Glutamatergic neuron (in vitro differentiated cells): ENCODE measurements around the gene MRPL23. TPM values are rescaled to one million over a fixed set of nuclear protein-coding genes. Genes with fewer than 3 reads are reported as not detected.

Experiments
- DNase-seq: peaks from one replicate; pipeline ENCODE4 v3.0.0; 2022
- H3K27ac Mint-ChIP-seq: one replicate; pipeline ENCODE4 v1.8.0; 2020; ENCODE audit warnings: mild to moderate bottlenecking, mixed read lengths, inconsistent platforms; ENCODE audit not compliant: unreplicated experiment
- H3K27me3 Mint-ChIP-seq: one replicate; pipeline ENCODE4 v1.8.0; 2020; ENCODE audit warnings: mild to moderate bottlenecking, moderate library complexity, mixed read lengths, inconsistent platforms; ENCODE audit not compliant: unreplicated experiment
- H3K36me3 Mint-ChIP-seq: one replicate; pipeline ENCODE4 v1.8.0; 2020; ENCODE audit warnings: mild to moderate bottlenecking, mixed read lengths, inconsistent platforms; ENCODE audit not compliant: unreplicated experiment
- H3K4me1 Mint-ChIP-seq: one replicate; pipeline ENCODE4 v1.8.0; 2020; ENCODE audit warnings: mild to moderate bottlenecking, low read depth, mixed read lengths, inconsistent platforms; ENCODE audit not compliant: unreplicated experiment
- H3K4me3 Mint-ChIP-seq: one replicate; pipeline ENCODE4 v1.8.0; 2020; ENCODE audit warnings: mild to moderate bottlenecking, mixed read lengths, inconsistent platforms; ENCODE audit not compliant: unreplicated experiment
- H3K9me3 Mint-ChIP-seq: one replicate; pipeline ENCODE4 v1.8.0; 2020; ENCODE audit warnings: mild to moderate bottlenecking, moderate library complexity, mixed read lengths, inconsistent platforms; ENCODE audit not compliant: unreplicated experiment
- total RNA-seq: library from RNA; stranded (reverse); fragmentation: NEBNext Ultra II Directional; extraction: Animal tissue kit (Norgen Biotek cat#: 25700); gene quantifications from one replicate; pipeline ENCODE4 v1.2.1, GENCODE V29; 2021; ENCODE audit not compliant: unreplicated experiment
- TF ChIP-seq, protein P1 (sequence below): fragments of 200-600 bp; sonication (generic); IDR thresholded peaks from one replicate; pipeline ENCODE4 v1.5.0; 2021; ENCODE audit not compliant: partially characterized antibody, unreplicated experiment

MRPL23 gene
- total RNA-seq, 1 donor from 2014 or later, result 27.6 TPM

DNA sequence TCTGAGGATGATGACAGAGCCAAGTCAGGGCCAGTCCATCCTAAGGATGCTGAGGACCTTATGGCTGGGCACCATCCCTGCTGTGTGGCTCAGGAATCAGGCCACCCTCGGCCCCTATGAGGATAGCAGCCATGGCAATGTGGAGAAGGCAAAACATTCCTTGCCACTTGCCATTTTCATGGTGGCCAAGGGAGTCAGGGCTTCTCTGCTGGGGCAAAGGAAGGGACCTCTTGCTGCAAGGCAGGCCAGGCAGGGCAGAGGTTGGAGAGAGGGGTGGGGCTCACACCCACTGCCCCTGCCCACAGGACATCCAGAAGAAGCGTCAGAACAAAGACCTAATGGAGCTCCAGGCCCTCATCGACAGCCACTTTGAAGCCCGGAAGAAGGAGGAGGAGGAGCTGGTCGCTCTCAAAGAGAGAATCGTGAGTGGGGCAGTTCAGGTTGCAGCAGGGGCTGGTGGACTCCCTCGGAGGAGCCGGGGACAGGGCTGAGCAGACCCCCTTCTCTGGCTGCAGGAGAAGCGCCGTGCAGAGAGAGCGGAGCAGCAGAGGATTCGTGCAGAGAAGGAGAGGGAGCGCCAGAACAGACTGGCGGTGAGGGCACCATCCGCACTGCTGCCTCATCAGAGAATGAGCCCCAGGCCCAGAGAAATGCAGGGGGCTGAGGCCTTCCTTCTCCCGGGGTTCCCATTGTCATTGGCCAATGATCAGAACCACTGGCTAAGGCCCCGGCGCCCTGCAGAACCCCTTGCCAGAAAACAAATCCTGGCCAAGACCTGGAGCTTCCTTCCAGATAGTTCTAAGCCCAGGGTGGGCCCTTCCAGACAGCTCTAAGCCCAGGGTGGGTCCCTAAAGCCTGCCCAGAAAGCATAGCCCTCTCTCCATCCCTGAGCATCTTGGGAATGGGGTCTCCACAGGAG is 13.5 kb upstream of the MRPL23 start:
- H3K4me3 Mint-ChIP-seq, result no peak overlapping the region
- TF ChIP-seq, protein P1, sequence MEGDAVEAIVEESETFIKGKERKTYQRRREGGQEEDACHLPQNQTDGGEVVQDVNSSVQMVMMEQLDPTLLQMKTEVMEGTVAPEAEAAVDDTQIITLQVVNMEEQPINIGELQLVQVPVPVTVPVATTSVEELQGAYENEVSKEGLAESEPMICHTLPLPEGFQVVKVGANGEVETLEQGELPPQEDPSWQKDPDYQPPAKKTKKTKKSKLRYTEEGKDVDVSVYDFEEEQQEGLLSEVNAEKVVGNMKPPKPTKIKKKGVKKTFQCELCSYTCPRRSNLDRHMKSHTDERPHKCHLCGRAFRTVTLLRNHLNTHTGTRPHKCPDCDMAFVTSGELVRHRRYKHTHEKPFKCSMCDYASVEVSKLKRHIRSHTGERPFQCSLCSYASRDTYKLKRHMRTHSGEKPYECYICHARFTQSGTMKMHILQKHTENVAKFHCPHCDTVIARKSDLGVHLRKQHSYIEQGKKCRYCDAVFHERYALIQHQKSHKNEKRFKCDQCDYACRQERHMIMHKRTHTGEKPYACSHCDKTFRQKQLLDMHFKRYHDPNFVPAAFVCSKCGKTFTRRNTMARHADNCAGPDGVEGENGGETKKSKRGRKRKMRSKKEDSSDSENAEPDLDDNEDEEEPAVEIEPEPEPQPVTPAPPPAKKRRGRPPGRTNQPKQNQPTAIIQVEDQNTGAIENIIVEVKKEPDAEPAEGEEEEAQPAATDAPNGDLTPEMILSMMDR, result no peak
- H3K27me3 Mint-ChIP-seq, result peaks cover 2% of the 10 kb centered on the region
- H3K4me1 Mint-ChIP-seq, result peaks cover 4% of the 10 kb centered on the region
- peak; percentile 7 for DNase-seq
- no peak overlapping the region for H3K27ac Mint-ChIP-seq
- no peaks in the 10 kb centered on the region for H3K9me3 Mint-ChIP-seq
- no peaks in the 10 kb centered on the region for H3K36me3 Mint-ChIP-seq

DNA sequence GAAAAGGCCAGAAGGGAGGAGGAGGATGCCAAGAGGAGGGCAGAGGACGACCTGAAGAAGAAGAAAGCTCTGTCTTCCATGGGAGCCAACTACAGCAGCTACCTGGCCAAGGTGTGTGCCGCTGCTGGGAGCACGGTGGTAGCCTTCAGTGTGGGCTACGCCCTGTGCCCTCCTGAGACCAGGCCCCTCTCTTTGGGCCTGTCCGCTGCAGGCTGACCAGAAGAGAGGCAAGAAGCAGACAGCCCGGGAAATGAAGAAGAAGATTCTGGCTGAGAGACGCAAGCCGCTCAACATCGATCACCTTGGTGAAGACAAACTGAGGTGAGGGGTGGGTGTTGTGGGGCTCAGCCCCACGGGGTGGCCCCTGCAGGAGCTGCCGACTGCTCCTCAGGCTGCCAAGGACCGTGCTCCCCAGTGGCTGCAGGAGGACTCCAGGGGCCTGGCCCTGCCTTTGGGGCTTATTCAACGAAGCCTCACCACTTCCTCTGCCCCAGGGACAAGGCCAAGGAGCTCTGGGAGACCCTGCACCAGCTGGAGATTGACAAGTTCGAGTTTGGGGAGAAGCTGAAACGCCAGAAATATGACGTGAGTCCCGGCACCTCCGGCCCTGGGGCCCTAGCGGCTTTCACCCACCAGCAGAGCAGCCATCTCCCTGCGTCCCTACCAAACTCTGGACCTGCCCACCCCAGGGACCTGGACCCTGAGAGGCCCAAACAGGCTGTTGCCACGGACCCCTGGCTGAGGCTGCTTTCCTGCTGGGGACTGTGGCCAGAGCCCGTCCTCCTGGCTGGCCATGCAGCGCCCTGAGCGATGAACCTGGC is 12.6 kb upstream of the MRPL23 start:
- H3K36me3 Mint-ChIP-seq, result no peaks in the 10 kb centered on the region
- H3K27ac Mint-ChIP-seq, result no peak overlapping the region
- peaks cover 4% of the 10 kb centered on the region for H3K27me3 Mint-ChIP-seq
- no peak overlapping the region for H3K4me3 Mint-ChIP-seq
- DNase-seq, result peak; percentile 11
- H3K4me1 Mint-ChIP-seq, result peaks cover 5% of the 10 kb centered on the region
- TF ChIP-seq, protein P1, result no peak
- H3K9me3 Mint-ChIP-seq, result no peaks in the 10 kb centered on the region

DNA sequence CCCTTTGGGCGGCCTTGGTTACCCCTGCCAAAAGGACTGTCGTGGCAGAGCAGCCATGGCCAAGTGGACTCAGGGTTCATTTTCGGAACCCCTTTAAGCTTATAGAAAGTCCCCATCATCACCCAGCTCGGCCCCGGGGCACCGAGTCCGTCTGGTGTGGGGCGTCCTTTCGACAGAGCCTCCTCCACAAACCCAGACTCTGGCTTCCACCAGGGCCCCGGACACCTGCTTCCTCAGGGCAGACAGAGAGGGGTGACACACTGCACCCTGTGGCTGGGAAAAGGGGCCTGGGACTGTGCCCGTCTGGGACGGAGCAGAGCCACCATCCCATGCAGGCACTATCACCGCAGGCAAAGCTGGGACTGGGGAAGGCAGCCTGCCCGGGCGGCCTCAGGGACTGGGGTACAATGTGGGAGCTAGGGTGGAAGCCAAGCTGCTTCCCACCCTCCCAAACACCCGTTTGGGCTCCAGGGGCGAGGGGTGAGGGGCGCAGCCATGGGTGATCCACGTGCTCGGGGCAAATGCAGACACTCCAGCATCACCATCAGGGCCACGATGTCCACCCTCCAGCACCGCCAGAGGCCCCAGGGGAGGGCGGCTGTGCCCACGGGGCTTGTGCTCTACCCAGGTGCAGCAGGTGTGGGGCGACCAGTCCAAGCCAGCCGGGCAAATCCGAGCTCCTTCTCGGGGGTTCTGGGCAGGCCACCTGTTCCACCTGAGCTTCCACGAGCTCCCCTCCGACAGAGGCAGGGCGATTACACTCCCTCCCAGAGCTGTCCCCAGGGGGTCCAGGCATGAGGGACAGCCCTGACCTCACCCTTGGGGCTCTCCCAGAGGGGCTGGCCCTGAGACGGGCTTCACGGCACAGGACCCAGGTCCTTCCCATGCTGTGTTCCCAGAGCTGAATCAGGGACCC is 11.7 kb upstream of the MRPL23 start:
- TF ChIP-seq, protein P1, result no peak
- H3K27ac Mint-ChIP-seq, result no peak overlapping the region
- peaks cover 2% of the 10 kb centered on the region for H3K27me3 Mint-ChIP-seq
- peaks cover 5% of the 10 kb centered on the region for H3K4me1 Mint-ChIP-seq
- H3K4me3 Mint-ChIP-seq, result no peak overlapping the region
- DNase-seq, result peak; percentile 14
- no peaks in the 10 kb centered on the region for H3K36me3 Mint-ChIP-seq
- H3K9me3 Mint-ChIP-seq, result peaks cover 2% of the 10 kb centered on the region

DNA sequence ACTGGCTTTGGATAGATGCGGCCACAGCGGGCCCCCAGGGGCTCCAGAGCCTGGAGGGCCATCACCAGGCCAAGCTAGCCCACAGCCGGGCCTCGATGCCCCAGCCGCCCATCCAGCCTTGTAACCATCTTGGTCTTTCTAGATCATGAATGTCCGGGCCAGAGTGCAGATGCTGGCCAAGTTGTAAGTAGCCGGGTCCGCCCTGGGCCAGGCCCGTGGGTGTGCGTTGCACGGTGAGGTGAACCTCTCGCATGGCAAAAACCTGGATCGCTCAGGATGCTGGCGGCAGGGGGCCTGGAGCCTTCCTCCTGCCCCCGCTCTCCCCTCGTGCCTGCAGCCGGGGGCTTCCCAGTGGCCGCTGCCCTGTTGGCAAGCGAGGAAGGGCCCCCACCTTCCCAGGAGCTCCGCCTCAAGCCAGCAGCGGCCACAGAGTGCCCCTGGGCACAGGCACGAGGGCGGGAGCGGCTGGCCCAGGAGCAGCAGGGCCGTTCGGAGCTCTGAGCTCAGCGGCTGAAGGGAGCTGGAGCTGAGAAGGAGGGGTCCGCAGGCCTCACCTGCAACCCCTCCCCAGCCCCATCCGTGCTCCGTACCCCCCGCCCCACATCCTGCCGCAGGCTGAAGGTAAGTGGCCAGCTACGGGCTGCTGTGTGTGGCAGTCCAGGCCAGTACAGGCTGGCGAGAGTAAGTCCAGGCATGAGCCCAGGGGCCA is 10.9 kb upstream of the MRPL23 start:
- Mint-ChIP-seq H3K27me3 (peaks cover 6% of the 10 kb centered on the region), H3K4me1 (peaks cover 5% of the 10 kb centered on the region), H3K4me3 (no peak overlapping the region), H3K36me3 (no peaks in the 10 kb centered on the region), H3K9me3 (peaks cover 8% of the 10 kb centered on the region), H3K27ac (no peak overlapping the region)
- peak; percentile 16 for DNase-seq
- TF ChIP-seq, protein P1, result no peak
